Tongue (tissue), 2 donors: Measurements from ENCODE around the gene METTL13. TPM values are rescaled to one million over a fixed set of nuclear protein-coding genes. Genes with fewer than 3 reads are reported as not detected.

Experiments used
- DNase-seq: peaks from one replicate; pipeline ENCODE4 v3.0.0-alpha.2; 2015
- total RNA-seq: library from RNA; depleted of rRNA; stranded (reverse); fragments of >200 nt; gene quantifications from one replicate; pipeline ENCODE4 v1.2.3, GENCODE V29; 2014

METTL13 gene, protein sequence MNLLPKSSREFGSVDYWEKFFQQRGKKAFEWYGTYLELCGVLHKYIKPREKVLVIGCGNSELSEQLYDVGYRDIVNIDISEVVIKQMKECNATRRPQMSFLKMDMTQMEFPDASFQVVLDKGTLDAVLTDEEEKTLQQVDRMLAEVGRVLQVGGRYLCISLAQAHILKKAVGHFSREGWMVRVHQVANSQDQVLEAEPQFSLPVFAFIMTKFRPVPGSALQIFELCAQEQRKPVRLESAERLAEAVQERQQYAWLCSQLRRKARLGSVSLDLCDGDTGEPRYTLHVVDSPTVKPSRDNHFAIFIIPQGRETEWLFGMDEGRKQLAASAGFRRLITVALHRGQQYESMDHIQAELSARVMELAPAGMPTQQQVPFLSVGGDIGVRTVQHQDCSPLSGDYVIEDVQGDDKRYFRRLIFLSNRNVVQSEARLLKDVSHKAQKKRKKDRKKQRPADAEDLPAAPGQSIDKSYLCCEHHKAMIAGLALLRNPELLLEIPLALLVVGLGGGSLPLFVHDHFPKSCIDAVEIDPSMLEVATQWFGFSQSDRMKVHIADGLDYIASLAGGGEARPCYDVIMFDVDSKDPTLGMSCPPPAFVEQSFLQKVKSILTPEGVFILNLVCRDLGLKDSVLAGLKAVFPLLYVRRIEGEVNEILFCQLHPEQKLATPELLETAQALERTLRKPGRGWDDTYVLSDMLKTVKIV
- 17.5 TPM for total RNA-seq

DNA sequence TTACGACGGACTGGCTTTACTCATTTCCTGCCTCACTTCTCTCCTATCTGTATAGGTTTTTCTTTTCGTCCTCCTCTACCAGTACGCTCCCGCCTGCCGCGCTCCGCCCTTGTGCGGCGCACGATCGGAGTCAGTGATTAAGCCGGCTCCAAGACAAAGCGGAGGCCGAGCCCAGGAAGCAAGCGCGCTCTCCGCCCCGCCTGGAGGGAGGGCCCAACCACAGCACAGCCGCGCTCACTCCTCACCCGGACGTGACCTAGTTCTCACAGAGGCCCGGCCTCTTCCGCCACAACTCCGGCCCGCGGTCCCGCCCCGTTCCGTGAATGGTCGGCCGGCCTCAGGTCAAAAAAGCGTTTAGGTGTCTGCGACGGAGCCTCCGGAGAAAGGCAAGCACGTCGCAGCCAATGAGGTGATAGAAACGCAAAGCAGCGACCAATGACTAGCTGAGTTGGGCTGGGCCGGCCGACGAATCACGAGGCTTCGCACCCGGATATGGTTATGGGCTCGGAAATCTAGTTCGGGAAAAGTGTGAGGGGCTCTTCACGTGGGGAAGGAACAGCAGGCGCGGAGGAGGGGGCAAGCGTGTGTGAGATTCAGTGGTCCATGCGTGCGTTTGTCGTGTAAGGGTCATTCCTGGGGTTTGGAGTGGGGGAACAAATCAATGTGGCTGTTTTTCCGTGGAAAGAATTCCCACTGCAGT lies at the start of gene METTL13:
Gene METTL13 (plus strand): TSS at position 485 of the 700 bp plus-strand sequence. CDS start 308 bp downstream, outside the sequence.
- DNase-seq: peak; percentile 100

DNA sequence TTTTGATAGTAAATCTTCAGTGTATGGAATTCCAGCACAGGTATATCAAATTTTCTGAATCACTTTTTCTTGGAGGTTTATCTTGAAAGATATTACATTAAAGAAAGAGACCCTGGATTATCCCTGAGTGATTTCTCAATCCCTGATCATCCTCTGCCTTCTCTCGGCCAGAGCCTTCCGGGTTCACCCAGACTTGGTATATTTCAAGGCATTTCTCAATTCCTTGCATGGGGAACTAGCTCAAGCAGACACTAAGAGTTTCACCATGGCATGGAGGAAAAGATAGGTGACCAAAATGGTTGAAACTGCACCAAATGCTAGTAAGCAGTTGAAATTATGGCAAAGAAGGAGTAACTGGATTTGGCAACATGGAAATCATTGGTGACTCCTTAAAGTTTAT lies 45.3 kb upstream of the METTL13 start:
- DNase-seq: no peak

DNA sequence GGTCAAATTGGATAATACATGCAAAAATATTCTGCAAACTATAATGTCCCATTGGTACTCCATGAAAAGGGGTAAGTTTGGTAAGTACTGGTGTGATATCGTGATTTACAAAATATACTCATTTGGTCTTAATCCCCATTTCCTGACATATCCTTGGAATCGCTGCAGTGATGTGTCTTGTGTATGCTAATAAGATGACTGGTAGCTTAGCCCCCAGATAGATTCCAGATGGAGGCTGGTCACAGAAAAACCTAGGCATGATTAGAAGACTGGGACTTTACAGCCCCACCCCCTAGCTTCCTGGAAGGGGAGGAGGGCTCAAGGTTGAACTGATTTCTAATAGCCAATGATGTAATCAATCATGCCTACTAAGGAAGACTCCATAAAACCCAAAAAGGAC lies 42.5 kb upstream of the METTL13 start:
- DNase-seq: no peak

DNA sequence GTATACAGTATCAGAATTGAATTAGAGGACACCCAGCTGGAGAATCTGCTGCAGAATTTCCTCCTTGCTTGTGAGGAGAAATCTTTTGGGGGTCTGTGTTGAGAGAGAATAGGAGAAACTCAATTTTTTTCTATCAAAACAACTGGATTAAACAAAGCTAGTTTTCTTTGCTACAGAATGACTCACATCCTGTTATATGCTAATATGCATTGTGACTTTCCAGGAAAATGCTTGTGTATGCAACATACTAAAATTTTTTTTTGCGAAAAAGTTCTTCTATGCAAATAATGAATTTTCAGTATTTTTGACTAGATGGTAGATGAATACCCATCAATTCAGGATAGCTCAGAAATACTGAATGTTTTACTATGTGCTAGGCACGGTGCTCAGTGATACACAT lies 41.8 kb upstream of the METTL13 start:
- no peak for DNase-seq

DNA sequence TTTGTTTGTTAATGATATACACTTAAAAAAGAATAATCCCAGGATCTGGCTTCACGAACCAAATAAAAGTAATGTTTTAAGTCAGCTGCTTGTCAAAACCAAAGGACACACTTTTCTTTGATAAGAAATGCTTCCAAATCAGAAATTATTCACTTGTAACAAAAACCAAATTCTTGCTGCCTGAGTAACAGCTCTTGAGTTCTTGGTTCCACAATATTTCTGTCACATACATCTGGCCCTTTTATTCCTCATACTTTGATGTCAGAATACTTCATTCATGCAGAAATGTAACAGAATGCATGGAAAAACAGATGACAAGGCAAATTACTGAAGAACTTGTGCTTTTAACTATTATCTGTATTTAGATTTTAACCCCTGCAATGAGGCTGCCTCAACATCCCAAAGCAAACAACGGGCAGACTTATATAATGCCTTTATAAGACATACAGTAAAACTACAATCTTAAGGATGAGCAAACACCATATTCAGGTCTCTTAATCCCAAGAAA lies 41.0 kb upstream of the METTL13 start:
- DNase-seq: no peak

DNA sequence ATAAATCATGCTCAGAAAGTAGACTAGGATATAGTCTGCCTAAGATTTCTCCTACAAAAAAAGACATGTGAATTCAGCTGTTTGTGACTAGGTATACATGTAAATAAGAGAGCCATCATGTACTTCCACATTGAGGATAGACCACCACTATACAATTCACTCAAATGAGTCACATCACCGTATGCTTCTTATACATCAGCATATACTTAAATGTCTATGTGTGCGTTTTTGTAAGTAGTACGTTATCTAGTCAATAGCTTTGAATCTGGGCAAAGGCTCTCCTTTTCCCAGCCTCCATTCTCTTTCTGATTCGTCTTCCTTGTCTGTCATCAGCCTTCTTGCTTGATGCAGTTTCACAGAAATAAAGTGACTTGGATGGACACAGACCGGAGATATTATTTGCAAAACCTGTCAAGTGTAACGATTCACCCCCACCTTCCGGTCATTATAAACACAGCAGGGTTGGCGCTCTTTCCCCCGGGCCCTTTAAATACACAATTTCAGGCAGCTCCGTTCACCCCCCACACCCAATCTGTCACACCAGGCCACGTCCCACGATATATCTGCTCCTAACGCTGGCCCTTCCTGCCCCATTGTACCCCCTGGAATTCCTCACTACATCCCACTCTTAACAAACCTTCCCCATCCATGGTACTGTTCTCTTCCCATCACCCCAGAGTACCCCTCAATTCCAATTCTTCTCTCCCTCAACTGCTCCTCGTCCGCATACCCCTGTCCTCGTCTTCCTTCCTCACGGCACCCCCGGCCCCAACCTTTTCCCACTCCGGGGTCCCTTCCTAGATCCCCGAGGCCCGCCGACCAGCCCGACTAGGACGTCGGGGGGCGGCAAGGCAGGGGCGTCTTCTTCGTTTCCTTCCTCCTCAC lies 40.2 kb upstream of the METTL13 start:
- peak; percentile 66 for DNase-seq

DNA sequence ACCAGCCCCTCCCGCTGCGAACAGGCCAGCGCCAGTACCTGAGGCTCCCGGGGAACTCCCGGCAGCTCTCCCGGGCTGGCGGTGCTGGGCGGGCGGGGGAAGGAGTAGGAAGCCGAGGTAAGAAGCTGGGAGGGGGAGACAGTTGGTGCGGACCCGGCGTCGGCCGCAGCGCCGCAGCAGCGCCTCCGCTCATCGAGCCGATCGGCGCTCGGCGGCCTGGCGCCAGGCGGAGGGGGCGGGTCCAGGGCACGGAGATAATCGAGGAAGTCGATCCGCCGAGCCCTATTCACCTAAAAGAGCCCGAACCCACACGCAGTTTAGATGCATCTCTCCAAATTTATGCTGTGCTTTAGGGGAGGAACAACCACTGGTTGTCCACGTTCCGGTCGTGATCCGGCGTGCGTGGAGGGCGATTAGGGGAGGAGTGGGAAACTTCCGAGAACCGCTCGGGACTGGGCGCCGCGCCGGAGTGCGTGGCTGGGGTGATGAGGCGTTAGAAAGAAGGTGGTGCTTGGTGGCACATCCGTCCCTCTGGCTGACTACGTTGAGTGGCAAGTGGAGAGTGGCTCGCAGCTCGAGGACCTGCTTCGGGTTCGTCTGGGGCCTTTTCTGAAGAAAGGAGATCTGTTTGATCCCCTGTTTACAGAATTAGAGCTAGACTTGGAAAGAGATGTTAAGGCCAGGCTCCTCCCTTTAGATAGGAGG lies 39.4 kb upstream of the METTL13 start, which contains the start of gene VAMP4:
Gene VAMP4 (minus strand): TSS at position 194 of the 705 bp plus-strand sequence. CDS start 3,651 bp downstream, outside the sequence.
- DNase-seq: peak; percentile 95

DNA sequence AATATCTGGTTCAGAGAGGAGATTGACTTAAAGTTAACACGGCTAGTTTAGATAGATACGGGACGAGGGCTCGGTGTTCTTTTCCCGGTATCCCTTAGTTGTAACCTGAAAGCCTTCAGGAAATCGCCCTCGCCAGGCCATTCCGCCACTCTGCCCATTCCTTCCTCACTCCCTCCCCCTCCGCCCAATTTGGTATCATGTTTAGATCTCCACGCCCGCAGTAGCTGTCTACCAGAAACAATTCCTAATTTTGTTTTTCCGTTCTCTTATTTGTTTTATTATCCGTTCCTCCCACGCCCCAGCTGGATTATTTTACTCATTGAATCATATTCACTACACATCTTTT lies 38.9 kb upstream of the METTL13 start:
- DNase-seq: peak; percentile 79

DNA sequence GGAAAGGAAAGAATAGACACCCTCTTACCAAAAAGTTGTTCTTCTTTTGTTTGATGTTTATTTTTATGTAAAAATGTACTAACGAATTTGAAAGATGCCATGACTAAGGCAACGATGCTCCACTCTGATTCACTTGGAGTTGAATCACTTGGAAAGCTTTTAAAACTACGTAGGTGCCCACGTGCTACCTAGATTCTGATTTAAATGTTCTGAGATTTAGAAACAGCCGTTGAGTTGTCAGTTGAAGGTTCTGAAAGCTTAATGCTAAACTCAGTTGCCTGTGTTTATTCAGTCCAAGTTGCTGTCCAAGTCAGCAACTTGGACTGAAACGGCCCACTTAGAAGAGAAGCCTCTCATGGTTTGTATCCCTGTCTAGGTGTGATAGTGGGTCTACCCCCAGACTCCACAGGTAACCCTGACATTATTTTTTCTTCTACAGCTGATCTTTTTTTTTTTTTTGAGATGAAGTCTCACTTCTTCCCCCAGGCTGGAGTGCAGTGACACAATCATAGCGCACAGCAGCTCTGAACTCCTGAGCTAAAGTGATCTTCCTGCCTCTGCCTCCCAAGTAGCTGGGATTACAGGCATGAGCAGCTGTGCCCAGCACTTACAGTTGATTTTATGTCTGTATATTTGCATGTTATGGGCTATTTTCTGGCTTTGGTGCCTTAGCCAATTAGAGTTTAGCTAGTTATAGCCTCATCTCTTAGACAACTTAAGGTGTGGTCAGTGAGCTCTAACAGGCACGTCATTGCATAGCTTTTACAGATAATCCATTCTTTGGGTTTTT lies 38.2 kb upstream of the METTL13 start:
- peak; percentile 84 for DNase-seq

DNA sequence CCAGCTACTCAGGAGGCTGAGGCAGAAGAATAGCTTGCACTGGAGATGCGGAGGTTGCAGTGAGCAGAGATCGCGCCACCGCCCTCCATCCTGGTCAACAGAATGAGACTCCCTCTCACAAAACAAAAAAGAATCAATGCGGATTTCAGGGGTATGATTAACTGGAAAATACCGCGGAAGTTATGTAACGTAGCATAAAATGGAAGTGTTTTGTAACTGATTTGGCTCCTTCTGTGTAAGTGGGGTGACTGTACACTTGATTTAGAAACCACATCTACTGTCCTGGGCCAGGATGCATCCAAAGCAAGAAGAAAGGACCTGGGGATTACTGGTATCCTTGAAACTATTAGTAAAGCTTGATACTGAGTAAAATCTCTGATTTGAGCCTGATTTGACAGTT lies 36.5 kb upstream of the METTL13 start:
- no peak for DNase-seq

DNA sequence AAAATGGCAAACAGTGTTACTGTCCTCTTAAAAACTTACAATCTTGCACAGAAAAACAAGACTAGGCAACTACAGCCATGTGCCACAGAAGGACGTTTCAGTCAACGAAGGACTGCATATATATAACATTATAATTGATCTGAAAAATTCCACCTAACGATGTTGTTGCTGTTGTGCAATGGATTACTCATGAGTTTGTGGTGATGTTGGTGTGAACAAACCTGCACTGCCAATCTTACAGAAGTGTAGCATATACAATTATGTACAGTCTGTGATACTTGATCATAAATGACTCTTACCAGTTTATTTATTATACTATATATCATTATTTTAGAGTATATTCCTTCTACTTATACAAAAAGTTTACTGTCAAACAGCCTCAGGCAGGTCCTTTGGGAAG lies 32.8 kb upstream of the METTL13 start:
- no peak for DNase-seq

DNA sequence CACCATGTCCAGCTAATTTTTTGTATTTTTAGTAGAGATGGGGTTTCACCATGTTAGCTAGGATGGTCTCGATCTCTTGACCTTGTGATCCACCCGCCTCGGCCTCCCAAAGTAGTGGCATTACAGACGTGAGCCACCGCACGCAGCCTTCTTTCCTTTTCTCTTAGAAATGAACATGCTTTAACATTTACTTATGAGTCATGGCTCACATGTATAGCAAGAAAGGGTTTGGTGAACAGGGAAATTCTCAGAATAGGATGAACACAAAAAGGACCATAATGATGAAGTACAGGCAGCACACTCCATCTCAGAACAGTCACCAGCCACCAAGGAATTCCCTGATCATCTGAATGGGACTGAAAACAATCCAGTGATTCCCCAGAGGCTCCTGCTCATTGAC lies 30.2 kb upstream of the METTL13 start:
- no peak for DNase-seq

DNA sequence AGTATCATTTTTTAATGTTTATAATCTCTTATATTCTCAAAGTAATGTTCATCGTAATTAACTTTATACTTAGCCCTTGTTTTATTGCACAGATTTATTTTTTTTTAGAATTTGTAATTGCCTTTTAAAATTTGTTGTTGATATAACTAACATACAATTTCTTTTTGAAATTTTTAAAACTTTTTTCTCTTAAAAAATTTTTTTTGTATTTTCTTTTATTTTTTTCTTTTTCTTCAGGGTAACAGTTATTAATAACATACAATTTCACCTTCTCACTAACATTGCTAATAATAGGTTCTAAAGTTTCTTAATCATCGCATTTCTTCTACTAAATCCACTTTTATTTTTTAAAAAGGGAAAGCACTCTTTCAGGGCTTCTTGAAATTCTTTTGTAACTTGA lies 28.3 kb upstream of the METTL13 start:
- no peak for DNase-seq

DNA sequence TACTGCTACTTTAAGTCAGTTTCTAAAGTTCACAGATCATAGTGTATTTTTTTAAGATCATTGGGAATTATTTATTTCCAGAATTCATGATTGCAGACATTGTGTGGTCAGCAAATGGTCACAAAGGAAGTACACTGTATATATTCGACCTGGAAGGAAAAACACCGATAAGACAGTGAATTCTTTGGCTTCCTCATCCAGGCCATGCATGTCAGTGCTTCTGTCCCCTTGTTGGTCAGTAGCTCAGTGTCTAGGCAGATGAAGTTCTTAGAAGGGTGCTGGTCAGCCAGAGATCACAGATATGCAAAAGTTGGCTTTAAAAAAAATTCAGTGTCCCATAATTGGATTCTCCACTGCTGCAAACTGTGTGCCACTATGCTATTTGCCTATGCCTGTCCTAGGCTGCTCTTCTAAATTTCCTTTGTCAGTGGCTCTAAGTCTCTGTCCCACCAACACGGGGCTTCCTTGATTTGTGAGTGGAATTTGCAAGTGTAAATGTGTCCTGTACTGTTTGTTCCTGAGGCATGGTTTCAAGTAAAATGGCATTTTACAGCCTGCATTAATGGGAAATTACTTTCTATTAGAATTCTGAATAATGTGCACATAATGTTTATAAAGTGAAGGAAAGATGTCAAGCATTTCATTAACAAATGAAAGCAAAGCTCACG lies 27.6 kb upstream of the METTL13 start:
- no peak for DNase-seq

DNA sequence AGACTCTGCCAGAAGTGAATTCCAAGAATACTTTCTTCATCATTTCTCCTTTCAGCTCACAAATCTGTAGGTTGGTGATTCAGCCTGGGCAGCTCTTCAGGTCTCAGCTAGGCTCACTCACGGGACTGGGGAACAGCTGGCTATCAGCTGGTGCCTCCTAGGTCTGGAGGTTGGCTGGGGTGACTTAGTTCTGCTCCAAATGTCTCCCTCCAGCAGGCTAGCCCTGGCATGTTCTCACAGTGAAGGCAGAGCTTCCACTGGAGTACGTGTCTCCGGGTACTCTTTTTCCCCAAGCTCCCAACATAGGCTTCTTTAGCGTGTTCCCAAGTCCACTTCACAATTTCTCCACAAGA lies 27.1 kb upstream of the METTL13 start:
- DNase-seq: no peak

DNA sequence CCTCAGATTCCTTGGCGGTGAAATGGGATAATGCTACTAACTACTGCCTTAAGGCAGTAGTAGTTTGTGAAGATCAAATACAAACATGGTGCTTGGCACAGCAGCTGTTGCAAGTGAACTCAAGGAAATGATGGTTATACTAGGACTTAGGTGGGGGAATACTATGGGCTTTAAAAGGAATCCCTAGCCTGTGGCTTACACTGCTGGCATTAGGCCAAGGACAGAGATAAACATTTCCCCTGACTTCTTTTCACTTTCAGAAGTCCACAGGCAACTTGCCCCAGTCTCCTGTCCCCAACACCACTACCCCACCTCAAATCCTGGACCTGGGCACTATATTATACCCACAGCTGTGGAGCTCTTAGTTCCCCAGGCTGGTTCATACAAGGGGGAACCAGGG lies 26.5 kb upstream of the METTL13 start:
- no peak for DNase-seq

DNA sequence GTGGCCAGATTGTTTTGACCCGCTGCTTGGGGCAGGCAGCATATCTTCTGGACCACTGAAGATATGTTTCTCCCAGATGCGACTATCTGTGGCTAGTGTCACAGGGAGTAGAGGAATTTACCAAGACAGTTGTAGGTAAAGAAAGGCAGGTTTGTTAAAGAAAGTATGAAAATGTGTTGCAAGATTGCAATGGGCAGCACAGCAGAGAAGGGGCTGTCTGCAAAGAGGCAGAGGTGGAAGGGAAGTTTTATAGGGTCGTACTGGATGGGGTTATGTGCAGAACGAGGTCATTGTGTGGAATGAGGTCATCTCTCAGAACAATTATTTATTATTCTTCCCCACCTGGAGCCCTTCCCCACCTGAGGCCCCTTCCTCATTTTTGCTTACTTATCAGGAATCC lies 24.6 kb upstream of the METTL13 start:
- no peak for DNase-seq

DNA sequence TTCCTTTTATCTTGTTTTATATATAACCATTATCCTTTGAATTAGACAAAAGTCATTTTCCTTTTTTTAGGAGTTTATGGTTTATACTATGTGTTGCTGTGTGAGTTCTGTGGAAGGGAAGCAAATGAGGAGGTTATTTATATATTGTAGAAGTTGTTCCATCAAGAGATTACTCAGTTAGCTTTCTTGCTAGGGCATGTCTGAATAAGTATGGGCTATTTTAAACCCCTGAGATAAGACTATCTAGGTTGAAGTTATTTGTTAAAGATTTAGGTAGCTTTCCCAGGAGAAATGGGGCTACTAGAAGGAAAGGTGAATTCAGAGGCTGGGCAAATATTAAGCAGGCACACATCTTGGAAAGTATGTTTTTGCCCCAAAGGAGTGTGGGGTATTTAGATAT lies 23.4 kb upstream of the METTL13 start:
- no peak for DNase-seq

DNA sequence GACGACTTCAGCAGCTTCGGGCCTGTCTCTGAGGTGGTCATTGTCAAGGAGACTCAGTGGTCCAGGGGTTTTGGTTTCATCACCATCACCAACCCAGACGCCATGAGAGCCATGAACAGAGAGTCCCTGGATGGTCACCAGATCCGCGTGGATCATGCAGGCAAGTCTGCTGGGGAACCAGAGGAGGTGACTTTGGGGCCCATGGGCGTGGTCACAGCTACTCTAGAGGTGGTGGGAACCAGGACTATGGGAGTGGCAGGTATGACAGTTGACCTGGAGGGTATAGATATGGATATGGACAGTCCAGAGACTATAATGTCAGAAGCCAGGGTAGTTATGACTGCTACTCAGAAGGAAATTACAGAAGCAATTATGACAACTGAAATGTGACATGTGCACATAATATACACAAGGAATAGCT lies 19.3 kb upstream of the METTL13 start:
- DNase-seq: no peak

DNA sequence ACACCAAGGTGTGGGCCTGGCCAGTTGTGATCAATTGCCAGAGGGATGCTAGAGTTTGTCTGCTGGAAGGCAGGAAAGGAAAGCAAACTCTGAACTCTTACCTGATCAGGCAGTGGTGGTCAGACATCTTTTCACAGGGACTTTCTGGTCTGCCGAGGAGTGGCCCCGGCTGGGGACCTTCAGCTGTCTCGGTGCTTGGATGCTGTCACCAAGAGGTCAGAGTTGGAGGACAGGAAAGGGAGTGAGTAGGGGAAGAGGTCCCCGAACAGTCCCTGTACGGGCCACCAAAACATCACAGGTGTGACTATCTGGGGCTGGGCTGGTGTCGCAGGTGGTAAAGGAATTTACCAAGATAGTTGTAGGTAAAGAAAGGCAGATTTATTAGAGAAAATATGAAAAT lies 17.7 kb upstream of the METTL13 start:
- DNase-seq: no peak
